ENCODE measurements around the gene UTP3. TPM values are rescaled to one million over a fixed set of nuclear protein-coding genes. Genes with fewer than 3 reads are reported as not detected.
"Not testable (repeated sequence)": the region's sequence is repeated elsewhere in the genome, so short reads cannot be mapped to it uniquely, and the experiment has no call there.

Gene UTP3
- total RNA-seq, 1 donor from 2014 or later = 22.8 TPM

DNA sequence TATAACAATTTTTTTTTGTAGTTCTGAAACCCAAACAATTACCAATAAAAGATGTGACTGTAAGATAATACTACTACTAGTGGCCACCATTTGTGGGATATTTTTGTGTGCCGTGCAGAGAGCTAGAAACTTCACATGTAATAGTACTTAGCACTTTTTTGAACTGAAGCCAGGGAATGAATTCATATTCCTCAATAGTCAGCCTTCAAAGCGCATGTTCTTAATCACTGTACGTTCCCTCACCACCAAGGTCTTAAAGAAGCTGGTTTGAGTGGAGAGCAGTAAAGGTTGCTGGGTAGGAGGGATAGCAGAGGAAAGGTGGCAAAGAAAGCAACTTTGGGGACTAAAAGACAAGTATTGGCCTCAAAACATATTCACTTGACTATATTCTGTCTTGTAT, 23.8 kb downstream of the UTP3 start:
- no peak for DNase-seq (ENCODE audit: low spot score)
- intact Hi-C loops (cut with DNase I) = no loop called here

DNA sequence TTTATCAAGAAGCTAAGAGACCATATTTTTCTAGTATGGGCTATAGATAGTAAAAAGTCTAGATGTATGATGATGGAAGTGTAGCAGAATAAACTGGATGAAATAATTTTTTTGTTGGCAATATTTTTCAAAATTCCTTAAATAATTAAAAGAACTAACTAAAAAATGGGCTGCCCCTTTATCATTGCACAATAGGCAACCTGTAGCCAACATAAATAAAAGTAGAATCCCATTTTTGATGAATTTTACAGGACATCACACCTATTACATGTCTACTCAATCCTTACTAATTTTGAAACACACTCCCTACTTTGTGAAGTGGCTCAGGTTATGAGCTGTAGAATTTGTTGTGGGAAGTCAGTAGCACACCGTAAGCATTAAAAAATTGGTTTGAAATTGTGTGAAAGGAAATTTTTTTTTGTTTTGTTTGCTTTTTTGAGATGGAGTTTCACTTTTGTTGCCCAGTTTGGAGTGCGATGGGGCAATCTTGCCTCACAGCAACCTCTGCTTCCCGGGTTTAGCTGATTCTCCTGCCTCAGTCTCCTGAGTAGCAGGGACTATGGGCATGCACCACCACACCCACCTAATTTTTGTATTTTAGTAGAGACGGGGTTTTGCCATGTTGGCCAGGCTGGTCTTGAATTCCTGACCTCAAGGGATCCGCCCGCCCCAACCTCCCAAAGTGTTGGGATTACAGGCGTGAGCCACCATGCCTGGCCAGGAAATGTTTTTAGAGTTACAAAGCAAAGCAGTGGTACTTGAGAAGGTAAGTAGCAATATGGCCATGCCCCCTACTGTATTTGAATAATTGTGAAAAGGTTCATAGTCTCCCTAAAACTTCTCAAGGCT, 24.5 kb downstream of the UTP3 start:
- no peak for DNase-seq (ENCODE audit: low spot score)
- intact Hi-C loops (cut with DNase I) = no loop called here

DNA sequence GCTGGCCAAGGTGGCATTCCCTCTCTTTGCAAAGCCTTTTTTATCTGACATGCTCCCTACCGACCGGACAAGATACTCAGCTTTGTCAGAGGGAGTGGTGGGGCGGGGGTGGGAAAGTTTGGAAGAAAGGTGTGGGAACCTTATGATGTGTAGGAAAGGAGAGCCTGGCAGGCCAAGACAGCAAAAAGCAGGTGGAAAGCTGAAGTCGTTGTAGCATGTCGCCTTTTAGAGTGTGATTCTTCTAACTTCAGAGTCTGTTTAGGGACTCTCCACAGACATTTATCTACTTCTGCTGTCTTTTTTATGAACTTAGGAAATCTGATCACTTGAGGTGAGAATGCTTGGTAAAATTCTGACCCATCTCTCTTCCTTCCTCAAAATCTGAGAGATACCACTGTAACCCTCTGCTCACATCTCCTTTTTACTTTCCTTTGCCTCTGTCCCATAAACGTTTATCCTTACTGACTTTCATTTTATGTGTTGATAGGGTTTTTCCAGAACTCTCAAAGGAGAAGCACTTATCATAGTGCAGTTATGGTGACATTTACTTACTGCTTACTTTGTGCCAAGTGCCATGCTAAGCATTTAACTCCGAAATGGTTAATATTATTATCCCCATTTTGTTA, 25.2 kb downstream of the UTP3 start:
- DNase-seq (ENCODE audit: low spot score) = no peak
- intact Hi-C loops (cut with DNase I) = no loop called here

DNA sequence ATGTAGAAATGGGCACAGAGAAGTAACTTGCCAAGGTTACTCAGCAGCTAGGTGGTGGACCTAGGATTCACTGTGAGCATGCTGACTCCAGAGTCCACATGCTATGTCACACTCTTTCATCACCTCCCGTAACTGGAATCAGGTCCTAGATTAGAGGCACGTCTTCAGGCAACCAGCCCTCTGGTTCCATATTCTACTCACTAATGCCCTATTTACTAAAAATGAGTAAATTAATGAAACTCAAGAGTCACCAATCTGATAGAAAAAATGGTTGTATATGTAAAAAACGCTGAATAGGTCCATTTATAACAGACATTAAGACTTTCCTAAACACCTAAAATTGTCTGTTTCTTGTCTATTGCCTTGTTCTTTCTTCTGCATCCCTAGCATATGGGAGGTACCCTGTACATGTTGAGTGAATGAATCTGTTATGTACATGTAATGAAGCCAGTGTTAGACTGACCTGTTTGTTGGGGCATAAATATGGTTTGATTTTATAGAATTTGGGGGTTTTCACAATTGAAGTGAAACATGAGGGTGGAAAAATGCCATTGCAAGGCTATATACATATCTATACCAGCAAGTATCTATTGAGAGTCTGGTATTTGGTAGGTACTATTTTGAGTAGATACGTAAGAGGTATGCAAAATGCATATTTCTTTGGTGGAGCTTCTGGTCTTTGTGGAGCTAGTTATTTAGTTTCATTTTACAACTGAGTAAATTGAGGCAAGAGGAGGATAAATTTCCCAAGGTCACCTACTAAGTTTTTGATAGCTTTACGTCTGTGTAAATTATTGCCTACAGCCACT, 26.0 kb downstream of the UTP3 start:
- DNase-seq (ENCODE audit: low spot score) = no peak
- intact Hi-C loops (cut with DNase I) = no loop called here

DNA sequence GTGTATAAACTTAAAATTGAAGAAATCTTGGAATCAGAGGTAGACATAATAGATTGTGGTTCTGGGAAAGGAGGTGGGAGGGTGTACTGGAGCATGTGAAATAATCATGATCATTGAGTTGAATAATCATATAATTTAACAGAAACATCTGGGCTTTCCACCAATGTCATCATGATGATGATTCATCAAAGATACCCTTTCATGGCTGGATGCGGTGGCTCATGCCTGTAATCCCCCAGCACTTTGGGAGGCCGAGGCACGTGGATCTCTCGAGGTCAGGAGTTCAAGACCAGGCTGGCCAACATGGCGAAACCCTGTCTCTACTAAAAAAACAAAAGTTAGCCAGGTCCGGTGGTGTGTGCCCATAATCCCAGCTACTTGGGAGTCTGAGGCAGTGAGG, 26.8 kb downstream of the UTP3 start:
- DNase-seq (ENCODE audit: low spot score) = no peak
- intact Hi-C loops (cut with DNase I) = no loop called here

DNA sequence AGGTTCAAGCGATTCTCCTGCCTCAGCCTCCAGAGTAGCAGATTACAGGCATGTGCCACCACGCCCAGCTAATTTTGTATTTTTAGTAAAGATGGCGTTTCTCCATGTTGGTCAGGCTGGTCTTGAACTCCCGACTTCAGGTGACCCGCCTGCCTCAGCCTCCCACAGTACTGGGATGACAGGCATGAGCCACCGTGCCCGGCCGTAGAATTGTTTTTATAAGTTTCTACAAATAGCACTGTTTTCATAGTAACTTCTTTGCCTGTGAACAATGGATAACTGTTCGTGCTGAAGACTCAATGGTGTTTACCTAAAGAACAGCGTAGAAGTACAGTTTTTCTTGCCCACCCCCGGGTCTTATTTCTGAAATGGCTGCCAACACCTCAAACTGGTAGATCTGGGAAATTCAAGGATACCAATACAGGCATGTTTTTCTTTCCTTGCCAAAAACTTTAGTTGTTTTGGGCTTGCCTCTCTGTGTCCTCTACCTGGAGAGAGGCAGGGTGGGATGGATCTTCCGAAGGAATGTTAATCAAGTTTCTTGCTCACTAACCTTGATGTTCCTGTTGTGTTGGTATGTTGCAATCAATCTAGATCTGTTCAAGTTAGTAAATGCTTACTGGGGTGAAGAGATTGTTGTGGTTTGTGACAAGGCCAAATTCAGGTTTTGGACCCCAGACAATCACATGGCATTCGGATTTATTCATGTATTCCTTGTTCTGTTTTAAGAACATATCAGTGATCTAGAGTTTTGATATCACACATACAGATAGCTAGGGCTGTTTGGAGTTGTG, 30.7 kb downstream of the UTP3 start:
- DNase-seq (ENCODE audit: low spot score) = no peak
- intact Hi-C loops (cut with DNase I) = no loop called here

DNA sequence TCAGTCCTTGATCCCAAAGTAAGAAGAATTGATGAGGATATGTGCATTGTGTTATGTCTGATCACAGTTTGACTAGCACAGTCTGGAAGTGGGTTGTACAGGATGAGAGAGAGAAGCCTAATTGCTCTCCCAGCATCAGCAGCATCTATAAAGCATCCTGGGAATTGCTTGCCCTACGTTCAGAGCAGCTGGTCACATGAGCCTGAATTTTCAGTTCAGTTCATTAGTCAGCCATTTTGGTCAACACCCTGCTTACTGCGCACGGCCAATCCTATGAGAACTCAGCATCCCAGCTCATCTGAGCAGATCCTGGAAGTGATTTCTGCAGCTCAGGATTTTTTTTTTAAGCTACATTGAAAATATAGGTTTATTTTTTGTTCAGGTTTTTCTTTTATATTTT, 33.4 kb downstream of the UTP3 start, which contains the start of gene RUFY3:
RUFY3 (plus strand) TSS at position 218 of the 400 bp plus-strand sequence. CDS start 610 bp downstream, outside the sequence.
- intact Hi-C loops (cut with DNase I) = no loop called here
- no peak for DNase-seq (ENCODE audit: low spot score)

DNA sequence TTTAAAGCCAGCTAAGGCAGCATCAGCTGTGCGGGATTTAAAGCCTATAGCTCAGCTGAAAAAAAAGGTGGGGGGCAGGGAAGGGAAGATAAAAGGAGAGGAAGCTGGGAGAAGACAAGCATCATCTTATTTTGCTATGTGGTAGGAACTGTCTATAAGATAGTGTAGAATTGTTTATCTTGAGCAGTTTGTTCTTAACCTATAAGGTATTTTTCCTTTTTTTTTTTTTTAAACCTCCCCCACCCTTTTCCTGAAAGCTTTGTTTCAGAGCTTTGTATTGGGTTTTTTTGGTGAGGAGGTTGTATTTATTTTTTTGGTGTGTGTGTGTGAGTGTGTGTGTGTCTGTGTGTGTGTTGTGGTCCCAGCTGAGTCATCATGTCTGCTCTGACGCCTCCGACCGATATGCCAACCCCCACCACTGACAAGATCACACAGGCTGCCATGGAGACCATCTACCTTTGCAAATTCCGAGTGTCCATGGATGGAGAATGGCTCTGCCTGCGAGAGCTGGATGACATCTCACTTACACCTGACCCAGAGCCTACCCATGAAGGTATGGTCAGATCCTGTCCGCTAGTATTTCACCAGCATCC, 34.0 kb downstream of the UTP3 start:
- no peak for DNase-seq (ENCODE audit: low spot score)
- intact Hi-C loops (cut with DNase I) = no loop called here

DNA sequence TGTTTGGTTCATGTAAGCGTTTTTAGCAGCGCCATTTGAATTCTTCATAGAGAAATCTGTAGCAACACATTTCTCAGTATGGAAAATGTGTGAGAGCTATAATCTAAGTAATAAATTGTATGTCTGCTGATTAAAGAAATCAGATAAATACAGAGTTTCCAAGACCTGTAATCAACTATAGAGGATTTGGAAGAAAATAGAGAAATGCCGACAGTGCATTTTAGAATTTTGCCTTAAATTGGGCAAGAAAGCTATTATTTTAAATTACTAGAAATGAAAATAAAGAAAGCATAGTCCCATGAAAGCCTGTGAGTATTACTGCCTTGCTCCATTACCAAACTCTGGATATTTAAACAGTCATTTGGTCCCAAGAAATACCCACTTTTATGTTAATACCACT, 36.1 kb downstream of the UTP3 start:
- no peak for DNase-seq (ENCODE audit: low spot score)
- intact Hi-C loops (cut with DNase I) = no loop called here

DNA sequence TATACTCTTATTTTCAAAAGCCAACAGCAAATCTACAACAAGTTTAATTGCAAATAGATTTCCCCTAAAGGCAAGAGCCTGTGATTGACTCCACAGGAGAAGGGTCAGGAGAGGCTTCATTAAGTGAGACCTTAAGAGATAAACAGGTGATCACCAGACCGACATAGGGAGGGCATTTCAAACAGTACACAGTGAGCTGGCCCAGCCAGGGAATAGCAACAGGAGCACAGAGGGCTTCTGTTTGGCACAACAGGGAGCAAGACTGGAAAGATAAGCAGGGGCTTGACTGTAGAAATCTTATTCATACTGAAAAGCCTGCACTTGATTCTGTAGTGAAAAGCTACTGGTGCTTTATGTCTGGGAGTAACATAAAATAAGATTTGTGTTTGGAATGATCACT, 37.3 kb downstream of the UTP3 start:
- DNase-seq (ENCODE audit: low spot score) = no peak

DNA sequence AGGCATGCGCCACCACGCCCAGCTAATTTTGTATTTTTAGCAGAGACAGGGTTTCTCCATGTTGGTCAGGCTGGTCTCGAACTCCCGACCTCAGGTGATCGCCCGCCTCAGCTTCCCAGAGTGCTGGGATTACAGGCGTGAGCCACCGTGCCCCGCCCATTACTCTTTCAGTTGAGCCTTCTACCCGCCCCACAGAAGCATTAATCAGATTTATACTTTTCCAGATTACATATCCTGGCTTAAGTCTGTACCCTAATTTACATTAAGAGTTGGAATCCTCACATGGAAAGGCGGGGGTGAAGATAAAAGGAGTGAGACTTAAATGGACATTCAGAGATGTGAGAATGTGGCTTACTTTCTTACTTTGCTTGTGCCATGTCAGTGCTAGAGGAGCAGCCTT, 38.2 kb downstream of the UTP3 start:
- intact Hi-C loops (cut with DNase I); DNase-seq (ENCODE audit: low spot score): not testable (repeated sequence)

More for the DNA sequence above, 37.3 kb downstream of the UTP3 start:
- intact Hi-C loops (cut with DNase I) = no loop called here

DNA sequence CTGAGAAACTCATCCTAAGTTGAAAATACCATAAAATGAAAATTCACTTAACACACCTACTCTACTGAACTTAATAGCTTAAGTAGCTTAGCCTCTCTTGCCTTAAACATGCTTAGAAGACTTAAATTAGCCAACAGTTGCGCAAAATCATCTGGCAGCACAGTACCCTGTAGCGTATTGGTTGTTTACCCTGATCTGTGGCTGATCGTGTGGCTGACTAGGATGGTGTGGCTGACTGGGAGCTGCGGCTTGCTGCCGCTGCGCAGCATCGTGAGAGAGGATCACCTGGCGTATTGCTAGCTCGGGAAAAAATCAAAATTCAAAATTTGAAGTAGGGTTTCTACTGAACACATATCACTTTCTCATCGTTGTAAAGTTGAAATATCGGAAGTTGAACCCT, 39.8 kb downstream of the UTP3 start:
- no peak for DNase-seq (ENCODE audit: low spot score)
- intact Hi-C loops (cut with DNase I) = no loop called here

DNA sequence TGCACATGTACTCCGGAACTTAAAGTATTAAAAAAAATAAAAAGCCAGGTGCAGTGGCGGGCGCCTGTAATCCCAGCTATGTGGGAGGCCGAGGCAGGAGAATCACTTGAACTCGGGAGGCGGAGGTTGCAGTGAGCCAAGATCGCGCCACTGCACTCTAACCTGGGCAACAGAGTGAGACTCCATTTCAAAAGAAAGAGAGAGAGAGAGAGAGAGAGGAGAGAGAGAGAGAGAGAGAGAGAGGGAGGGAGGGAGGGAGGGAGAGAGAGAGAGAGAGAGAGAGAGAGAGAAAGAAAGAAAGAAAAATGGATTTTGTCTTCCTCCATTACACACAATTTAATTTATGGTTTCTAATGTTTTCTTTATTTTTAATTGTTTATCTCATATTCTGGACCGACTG, 44.5 kb downstream of the UTP3 start:
- DNase-seq (ENCODE audit: low spot score); intact Hi-C loops (cut with DNase I): not testable (repeated sequence)

DNA sequence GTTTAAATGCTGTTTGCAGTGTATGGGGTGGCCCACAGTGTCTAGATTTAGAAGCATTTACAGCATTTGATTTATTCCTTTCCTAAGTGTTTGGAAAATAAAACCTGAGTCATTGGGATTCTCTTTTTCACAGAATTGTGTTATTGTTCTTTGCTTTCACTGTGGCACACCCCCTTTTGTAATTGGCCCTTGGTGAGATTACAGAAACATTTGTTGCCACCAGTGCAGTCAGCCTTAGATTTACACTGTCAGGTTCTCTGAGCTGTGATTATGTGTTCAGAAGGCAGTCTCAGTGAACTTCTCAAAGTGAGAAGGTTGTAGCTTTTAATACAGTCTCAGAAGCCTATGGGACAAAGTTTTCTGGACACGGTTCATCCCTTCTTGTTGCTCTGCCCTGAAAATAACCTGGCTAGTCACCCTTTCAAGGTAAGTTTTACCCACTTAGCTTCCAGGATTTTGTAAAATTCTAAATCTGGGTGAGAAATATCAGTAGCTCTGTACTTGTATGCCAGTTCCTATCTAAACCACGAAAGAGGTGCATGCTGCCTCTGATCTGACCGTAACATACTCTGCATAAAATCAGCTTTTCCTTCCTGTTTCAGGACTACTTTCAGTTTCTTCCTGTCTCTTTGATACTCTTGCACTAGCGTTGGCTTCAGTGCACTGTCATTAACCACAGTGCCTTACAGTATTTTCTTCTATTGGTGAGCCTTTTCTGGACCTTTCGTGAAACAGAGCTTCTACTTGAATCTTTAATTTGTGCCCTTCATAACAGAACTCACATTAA, 46.0 kb downstream of the UTP3 start:
- no peak for DNase-seq (ENCODE audit: low spot score)
- intact Hi-C loops (cut with DNase I) = no loop called here

DNA sequence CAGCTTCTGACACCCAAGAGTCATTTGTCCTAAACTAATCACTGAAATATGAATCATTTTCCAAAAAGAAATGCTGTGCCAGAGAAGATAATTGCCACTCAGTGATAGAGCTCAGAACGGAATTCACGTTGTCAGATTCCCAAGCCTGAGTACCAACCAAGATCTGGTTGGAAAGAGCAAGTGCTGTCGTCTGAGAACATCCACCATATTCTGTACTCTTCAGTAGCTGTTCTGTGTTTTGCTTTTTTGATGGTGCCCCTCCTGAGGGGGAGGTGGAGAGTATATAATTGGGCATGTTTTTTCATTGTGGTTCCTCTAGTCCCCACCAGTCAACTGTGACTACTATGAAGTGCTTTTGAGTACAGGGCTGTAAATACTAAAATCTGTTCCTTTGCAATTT, 46.6 kb downstream of the UTP3 start:
- no peak for DNase-seq (ENCODE audit: low spot score)
- intact Hi-C loops (cut with DNase I) = no loop called here

DNA sequence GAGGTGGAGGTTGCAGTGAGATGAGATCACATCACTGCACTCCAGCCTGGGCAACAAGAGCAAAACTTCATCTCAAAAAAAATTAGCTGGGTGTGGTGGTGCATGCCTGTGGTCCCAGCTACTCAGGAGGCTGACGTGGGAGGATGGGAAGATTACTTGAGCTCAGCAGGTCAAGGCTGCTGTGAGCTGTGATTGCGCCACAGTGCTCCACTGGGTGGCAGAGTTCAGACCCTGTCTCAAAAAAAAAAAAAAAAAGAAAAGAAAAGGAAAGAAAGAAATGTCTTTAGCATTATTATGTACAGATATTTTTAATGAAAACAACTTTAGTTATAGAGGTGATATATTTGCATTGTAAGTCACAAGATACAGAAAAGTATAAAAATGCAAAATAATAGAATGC, 47.6 kb downstream of the UTP3 start:
- DNase-seq (ENCODE audit: low spot score); intact Hi-C loops (cut with DNase I): not testable (repeated sequence)

DNA sequence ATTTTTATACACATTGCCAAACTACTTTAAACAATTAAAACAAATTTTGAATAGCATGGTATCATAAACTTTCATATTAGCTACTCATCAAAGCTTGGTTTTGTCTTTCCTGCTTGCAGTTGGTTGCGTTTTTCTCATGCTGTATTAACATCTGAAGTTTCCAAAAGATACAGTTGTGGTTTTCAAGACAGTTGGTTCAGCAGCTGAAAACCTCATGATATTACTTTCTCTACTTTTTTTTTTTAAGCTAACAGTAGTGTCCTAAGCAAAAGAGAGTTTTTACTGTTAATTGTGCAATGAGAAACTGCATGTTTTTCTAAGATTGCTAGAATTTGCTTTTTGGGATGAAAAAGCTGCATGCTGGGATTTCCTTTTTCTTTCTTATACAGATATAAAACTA, 48.7 kb downstream of the UTP3 start:
- no peak for DNase-seq (ENCODE audit: low spot score)
- intact Hi-C loops (cut with DNase I) = no loop called here

DNA sequence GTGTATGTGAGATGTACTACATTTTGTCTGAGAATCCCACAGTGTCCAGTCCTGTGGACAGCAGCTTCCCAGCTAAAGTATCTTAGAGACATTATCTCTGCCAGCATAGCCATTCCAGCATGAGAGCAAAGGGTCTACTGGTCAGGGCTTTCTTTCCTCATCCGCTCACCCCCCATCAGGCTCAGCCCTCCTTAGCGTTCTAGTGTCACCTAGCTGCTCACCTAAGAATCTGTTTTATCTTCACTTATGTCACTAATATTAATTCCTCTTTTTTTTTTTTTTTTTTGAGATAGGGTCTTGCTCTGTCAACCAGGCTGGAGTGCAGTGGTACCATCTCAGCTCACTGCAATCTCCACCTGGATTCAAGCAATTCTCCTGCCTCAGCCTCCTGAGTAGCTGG, 49.1 kb downstream of the UTP3 start:
- no peak for DNase-seq (ENCODE audit: low spot score)
- intact Hi-C loops (cut with DNase I) = no loop called here
